Thymus (tissue), 14 donors: ENCODE data around the gene CEBPB. TPM values are rescaled to one million over a fixed set of nuclear protein-coding genes. Genes with fewer than 3 reads are reported as not detected.

ENCODE experiments used
- DNase-seq, 9 donors: peaks; one replicate each; pipeline ENCODE4 v3.0.0-alpha.2; 2013; ENCODE audit warnings: low spot score in 9 of 9, low read depth in 6 of 9, missing footprints in 1 of 9
- H3K27ac ChIP-seq, 2 donors: one replicate each; pipeline ENCODE4 v1.5.1; 2013; ENCODE audit warnings: control low read depth in 1 of 2, low read depth in 1 of 2, low read length in 1 of 2, mild to moderate bottlenecking in 1 of 2, moderate library complexity in 1 of 2
- H3K27me3 ChIP-seq, 2 donors: one replicate each; pipeline ENCODE4 v1.5.1; 2013; ENCODE audit warnings: low read length in 1 of 2; ENCODE audit not compliant: control insufficient read depth in 2 of 2, insufficient read depth in 1 of 2
- H3K36me3 ChIP-seq, 2 donors: one replicate each; pipeline ENCODE4 v1.5.1; 2013; ENCODE audit warnings: low read length in 1 of 2, mild to moderate bottlenecking in 1 of 2, moderate library complexity in 1 of 2; ENCODE audit not compliant: control insufficient read depth in 2 of 2, insufficient read depth in 2 of 2
- H3K4me1 ChIP-seq, 2 donors: one replicate each; pipeline ENCODE4 v1.5.1; 2013; ENCODE audit warnings: low read length in 2 of 2; ENCODE audit not compliant: control insufficient read depth in 2 of 2, insufficient read depth in 2 of 2
- H3K4me3 ChIP-seq, 2 donors: one replicate each; pipeline ENCODE4 v1.5.1; 2013; ENCODE audit warnings: low read length in 2 of 2, control low read depth in 1 of 2, mild to moderate bottlenecking in 1 of 2
- H3K9me3 ChIP-seq, 2 donors: one replicate each; pipeline ENCODE4 v1.5.1; 2013; ENCODE audit warnings: low read length in 1 of 2, mild to moderate bottlenecking in 1 of 2; ENCODE audit not compliant: control insufficient read depth in 2 of 2, insufficient read depth in 1 of 2
- WGBS: extraction: QIAGEN DNeasy Blood & Tissue Kit; methylation state at CpG from one replicate; pipeline ENCODE4 v1.1.7; 2013; 5-methylcytosine and 5-hydroxymethylcytosine counted together
- long read RNA-seq, 10 donors: transcript quantifications; one replicate each; lab custom pipeline, GENCODE V29; 2026
- polyA plus RNA-seq: library from polyadenylated mRNA; stranded (reverse); fragments of 200-250 nt; gene quantifications from one replicate; pipeline ENCODE4 v1.2.3, GENCODE V29; 2013
- total RNA-seq: library from RNA; stranded (reverse); fragments of 120-200 nt; gene quantifications from one replicate; pipeline ENCODE4 v1.2.4, GENCODE V29; 2013
- donor health status: healthy.

Gene CEBPB
- total RNA-seq (9.2 TPM), polyA plus RNA-seq (42.9 TPM)
- long read RNA-seq, donor 1, partial matches to known transcripts: 0 of 3 reads
- long read RNA-seq, donor 1, other reads (novel, unspliced or antisense): 0 of 3 reads
- long read RNA-seq, donor 2, transcript CEBPB-201 (1 exons, 1,956 nt): major isoform, 29 of 29 reads
- long read RNA-seq, donor 2, partial matches to known transcripts: 0 of 29 reads
- long read RNA-seq, donor 2, other reads (novel, unspliced or antisense): 0 of 29 reads
- long read RNA-seq, donor 3, transcript CEBPB-201 (1 exons, 1,956 nt): major isoform, 31 of 31 reads
- long read RNA-seq, donor 3, partial matches to known transcripts: 0 of 31 reads
- long read RNA-seq, donor 3, other reads (novel, unspliced or antisense): 0 of 31 reads
- long read RNA-seq, donor 4, transcript CEBPB-201 (1 exons, 1,956 nt): major isoform, 21 of 21 reads
- long read RNA-seq, donor 4, partial matches to known transcripts: 0 of 21 reads
- long read RNA-seq, donor 4, other reads (novel, unspliced or antisense): 0 of 21 reads
- long read RNA-seq, donor 5, transcript CEBPB-201 (1 exons, 1,956 nt): major isoform, 43 of 43 reads
- long read RNA-seq, donor 5, partial matches to known transcripts: 0 of 43 reads
- long read RNA-seq, donor 5, other reads (novel, unspliced or antisense): 0 of 43 reads
- long read RNA-seq, donor 6, transcript CEBPB-201 (1 exons, 1,956 nt): major isoform, 22 of 22 reads
- long read RNA-seq, donor 6, partial matches to known transcripts: 0 of 22 reads
- long read RNA-seq, donor 6, other reads (novel, unspliced or antisense): 0 of 22 reads
- long read RNA-seq, donor 7, transcript CEBPB-201 (1 exons, 1,956 nt): major isoform, 22 of 22 reads
- long read RNA-seq, donor 7, partial matches to known transcripts: 0 of 22 reads
- long read RNA-seq, donor 7, other reads (novel, unspliced or antisense): 0 of 22 reads
- long read RNA-seq, donor 8, transcript CEBPB-201 (1 exons, 1,956 nt): major isoform, 5 of 5 reads
- long read RNA-seq, donor 8, partial matches to known transcripts: 0 of 5 reads
- long read RNA-seq, donor 8, other reads (novel, unspliced or antisense): 0 of 5 reads
- long read RNA-seq, donor 9, transcript CEBPB-201 (1 exons, 1,956 nt): major isoform, 9 of 9 reads
- long read RNA-seq, donor 9, partial matches to known transcripts: 0 of 9 reads
- long read RNA-seq, donor 9, other reads (novel, unspliced or antisense): 0 of 9 reads
- long read RNA-seq, donor 10, transcript CEBPB-201 (1 exons, 1,956 nt): major isoform, 19 of 19 reads
- long read RNA-seq, donor 10, partial matches to known transcripts: 0 of 19 reads
- long read RNA-seq, donor 10, other reads (novel, unspliced or antisense): 0 of 19 reads

DNA sequence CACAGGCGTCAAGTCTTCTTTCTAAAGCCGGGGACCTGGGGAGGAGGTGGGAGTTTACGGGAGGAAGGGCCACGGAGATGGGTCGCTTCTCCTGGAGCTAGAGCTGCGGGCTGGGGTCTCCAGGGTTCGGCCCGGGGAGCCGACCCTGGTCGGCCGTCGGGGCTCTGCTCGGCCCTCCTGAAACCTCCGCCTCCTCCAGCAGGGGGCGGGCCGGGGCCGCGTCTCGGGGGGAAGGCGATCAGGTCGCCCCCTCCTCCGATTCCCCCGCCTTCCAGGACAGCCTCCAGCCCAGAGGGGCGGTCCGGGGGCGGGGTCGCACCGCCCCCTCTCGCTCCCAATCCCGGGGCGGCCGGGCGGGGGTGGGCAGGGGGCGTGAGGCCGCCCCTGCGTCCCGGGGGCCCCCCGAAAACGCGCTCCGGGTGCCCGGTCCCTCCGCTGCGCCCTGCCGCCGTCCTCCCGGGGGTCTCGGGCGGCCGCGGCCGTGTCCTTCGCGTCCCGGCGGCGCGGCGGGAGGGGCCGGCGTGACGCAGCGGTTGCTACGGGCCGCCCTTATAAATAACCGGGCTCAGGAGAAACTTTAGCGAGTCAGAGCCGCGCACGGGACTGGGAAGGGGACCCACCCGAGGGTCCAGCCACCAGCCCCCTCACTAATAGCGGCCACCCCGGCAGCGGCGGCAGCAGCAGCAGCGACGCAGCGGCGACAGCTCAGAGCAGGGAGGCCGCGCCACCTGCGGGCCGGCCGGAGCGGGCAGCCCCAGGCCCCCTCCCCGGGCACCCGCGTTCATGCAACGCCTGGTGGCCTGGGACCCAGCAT is at the start of gene CEBPB:
Gene CEBPB, plus strand, starts transcription at position 580 of the 814 bp plus-strand sequence. Its CDS starts 204 bp downstream, at position 784.
- under 1% methylated on average over 89 of the region's 89 CpGs for WGBS
- H3K9me3 ChIP-seq: no peaks in the 10 kb centered on the region
- peaks cover 7 to 13% of the 10 kb centered on the region in 2 donors for H3K4me1 ChIP-seq
- DNase-seq: peak in 6 of 9 donors; percentile 69 to 86 (median 80)
- no peaks in the 10 kb centered on the region for H3K36me3 ChIP-seq
- H3K27ac ChIP-seq: peak within 1 kb of the TSS; percentile 87 to 96
- peak within 1 kb of the TSS; percentile 63 to 72 for H3K4me3 ChIP-seq
- peaks cover 2% of the 10 kb centered on the region in 2 donors for H3K27me3 ChIP-seq

DNA sequence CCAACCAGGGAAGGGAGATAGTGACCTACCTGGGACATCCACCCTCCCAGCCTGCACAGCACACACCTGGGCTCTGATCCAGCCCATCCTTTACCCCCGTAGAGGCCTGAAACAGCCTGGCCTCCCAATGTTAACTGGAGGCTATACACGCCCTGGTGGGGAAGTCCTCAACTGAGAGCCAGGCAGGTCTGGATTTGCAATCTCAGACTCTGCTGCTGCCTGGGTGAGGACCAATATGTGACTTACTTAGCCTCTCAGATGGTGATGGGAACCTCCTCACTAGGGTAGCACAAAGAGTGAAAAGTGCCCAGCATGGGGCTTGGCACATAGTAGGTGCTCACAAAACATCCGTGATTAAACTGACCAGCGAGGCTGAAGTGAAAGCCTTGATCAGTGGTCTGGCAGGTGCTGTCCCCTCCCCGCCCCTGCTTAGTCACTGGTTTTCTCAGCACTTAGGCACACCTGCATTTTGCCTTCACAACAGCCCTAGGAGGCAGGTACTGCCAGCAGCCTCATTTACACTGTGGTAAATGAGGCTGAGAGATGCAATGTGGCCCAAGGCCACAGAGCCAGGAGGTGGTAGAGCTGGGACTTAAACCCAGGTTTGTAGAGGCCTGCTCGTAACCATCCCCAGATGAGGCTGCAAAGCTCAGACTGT is 49.5 kb upstream of the CEBPB start:
- WGBS: 95% methylated on average over 6 of the region's 6 CpGs
- H3K36me3 ChIP-seq: peaks cover 34 to 47% of the 10 kb centered on the region in 2 donors

DNA sequence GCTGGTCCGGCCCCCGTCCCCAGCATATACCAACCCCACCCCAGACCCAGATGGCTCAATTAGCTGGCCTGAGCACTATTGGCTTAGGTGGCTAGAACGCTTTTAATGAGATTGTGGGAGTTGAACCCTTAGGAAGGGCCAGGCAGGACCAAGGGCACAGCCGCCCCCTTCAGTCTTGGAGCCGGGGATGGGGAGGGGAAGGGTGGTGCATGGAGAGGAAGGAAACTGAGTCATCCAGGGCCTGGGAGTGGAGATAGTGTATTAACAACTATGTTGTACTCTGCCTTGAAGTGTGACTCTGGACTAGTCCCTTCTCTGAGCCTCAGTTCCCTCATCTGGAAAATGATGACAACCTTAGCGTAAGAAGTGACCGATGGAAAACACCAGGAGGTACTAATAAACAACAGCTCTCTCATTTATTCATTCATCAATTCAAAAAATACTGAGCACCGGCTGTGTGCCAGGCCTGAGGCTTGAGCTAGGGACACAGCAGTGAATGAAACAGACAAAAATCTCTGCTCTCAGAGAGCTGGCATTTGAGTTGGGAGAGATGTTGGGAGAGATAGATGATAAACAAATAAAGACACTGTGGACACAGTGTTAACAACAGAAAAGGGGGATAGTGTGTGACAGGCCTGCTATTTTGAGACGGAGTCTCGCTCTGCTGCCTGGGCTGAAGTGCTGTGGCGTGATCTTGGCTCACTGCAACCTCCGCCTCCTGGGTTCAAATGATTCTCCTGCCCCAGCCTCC is 48.6 kb upstream of the CEBPB start:
- DNase-seq: no peak
- H3K9me3 ChIP-seq: no peaks in the 10 kb centered on the region
- WGBS: 98% methylated on average over 12 of the region's 12 CpGs
- peaks cover 34 to 45% of the 10 kb centered on the region in 2 donors for H3K36me3 ChIP-seq
- H3K27ac ChIP-seq: no peak overlapping the region
- no peaks in the 10 kb centered on the region for H3K27me3 ChIP-seq
- H3K4me1 ChIP-seq: peaks cover 12 to 21% of the 10 kb centered on the region in 2 donors
- no peak overlapping the region for H3K4me3 ChIP-seq

More for the DNA sequence above, 49.5 kb upstream of the CEBPB start:
- peak overlapping the region in 1 of 2 donors; percentile 15 for H3K27ac ChIP-seq
- no peaks in the 10 kb centered on the region for H3K27me3 ChIP-seq
- no peaks in the 10 kb centered on the region for H3K9me3 ChIP-seq
- H3K4me1 ChIP-seq: peaks cover 5 to 12% of the 10 kb centered on the region in 2 donors
- DNase-seq: no peak
- no peak overlapping the region for H3K4me3 ChIP-seq

DNA sequence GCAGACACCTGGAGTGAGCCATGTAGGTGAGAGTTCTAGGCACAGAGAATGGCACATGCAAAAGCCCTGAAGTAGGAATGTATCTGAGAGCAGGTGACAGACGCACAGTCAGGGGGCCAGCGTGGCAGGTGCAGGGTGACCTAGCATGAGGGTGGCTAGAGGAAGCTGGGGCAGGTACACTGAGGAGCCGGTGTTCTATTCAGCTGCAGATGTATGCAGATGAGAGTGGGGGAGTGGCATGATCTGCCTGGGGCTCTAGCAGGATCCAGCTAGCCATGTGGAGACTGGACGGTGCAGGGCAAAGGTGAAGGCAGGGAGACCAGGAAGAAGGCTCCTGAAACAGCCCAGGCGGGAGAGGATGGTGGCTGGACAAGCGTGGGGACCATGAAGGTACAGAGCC is 47.8 kb upstream of the CEBPB start:
- Histone ChIP-seq H3K4me1 (peaks cover 16 to 28% of the 10 kb centered on the region in 2 donors), H3K36me3 (peaks cover 34 to 42% of the 10 kb centered on the region in 2 donors), H3K4me3 (no peak overlapping the region)

DNA sequence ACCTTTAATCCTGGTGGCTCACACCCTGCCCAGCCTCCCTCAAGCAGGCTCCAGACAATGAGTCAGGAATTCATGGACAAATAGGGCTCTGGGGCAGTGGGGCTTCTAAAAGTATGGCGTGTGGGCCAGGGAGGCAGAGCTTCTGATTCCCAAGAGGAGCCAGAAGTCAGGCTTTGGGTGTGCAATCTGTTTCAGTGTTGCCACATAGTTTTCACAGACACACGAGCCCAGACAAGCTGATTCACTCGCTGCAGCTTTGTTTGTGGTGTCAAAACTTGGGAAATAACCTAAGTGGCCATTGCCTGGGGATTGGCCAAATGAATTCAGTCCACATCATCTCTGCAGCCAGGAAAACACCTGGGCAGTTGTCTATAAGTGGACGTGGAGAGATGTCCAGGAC is 46.3 kb upstream of the CEBPB start:
- H3K4me3 ChIP-seq: no peak overlapping the region
- WGBS: 92% methylated on average over 4 of the region's 4 CpGs
- DNase-seq: peak in 1 of 9 donors; percentile 20
- peaks cover 16 to 28% of the 10 kb centered on the region in 2 donors for H3K4me1 ChIP-seq
- H3K9me3 ChIP-seq: no peaks in the 10 kb centered on the region
- no peaks in the 10 kb centered on the region for H3K27me3 ChIP-seq
- peak overlapping the region in 1 of 2 donors; percentile 69 for H3K27ac ChIP-seq
- peaks cover 45 to 51% of the 10 kb centered on the region in 2 donors for H3K36me3 ChIP-seq

More for the DNA sequence above, 47.8 kb upstream of the CEBPB start:
- no peak overlapping the region for H3K27ac ChIP-seq
- no peak for DNase-seq
- no peaks in the 10 kb centered on the region for H3K27me3 ChIP-seq
- 97% methylated on average over 6 of the region's 6 CpGs for WGBS
- no peaks in the 10 kb centered on the region for H3K9me3 ChIP-seq

DNA sequence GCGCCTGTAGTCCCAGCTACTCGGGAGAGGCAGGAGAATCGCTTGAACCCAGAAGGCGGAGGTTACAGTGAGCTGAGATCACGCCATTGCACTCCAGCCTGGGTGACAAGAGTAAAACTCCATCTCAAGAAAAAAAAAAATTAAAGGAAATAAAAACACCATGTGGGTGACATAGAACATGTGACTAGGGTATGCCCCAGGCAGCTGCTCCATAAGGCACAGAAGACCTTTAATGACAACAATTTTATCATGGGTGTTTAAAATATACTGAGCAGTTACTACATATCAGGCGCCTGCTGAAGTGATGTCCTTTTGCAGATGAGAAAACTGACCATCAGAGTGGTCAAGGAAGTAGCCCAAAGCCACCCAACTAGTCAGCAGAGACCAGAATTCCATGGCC is 45.1 kb upstream of the CEBPB start:
- peaks cover 16 to 28% of the 10 kb centered on the region in 2 donors for H3K4me1 ChIP-seq
- WGBS: 94% methylated on average over 6 of the region's 6 CpGs
- DNase-seq: no peak
- H3K27me3 ChIP-seq: no peaks in the 10 kb centered on the region
- H3K36me3 ChIP-seq: peaks cover 45 to 50% of the 10 kb centered on the region in 2 donors
- no peak overlapping the region for H3K4me3 ChIP-seq
- no peaks in the 10 kb centered on the region for H3K9me3 ChIP-seq
- no peak overlapping the region for H3K27ac ChIP-seq

DNA sequence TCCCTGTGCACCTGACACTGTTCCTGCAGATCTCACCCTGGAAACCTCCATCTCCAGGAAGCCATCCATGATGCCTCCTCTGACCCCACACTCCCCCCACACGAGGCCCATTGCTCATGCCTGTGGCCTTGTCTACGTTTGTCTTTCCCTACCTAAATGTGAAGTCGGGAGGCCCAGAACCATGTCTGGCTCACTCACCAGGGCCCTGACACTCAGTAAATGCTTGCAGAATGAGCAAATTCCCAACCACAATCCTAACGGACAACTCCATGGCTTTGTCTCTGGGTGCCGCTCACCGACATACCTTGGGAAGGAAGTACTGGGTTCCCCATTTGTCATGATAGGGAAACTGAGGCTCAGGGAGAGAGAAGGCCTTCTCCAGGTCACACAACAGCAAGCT is 44.4 kb upstream of the CEBPB start:
- DNase-seq: no peak
- no peaks in the 10 kb centered on the region for H3K9me3 ChIP-seq

More for the DNA sequence above, 44.4 kb upstream of the CEBPB start:
- Histone ChIP-seq H3K27ac (peak overlapping the region; percentile 79 to 94), H3K27me3 (no peaks in the 10 kb centered on the region), H3K4me1 (peaks cover 16 to 32% of the 10 kb centered on the region in 2 donors), H3K4me3 (peak overlapping the region in 1 of 2 donors; percentile 34), H3K36me3 (peaks cover 42 to 47% of the 10 kb centered on the region in 2 donors)
- WGBS: 93% methylated on average over 6 of the region's 6 CpGs
